NCI-H460 (cell line): ENCODE measurements around the gene SAMD4A. TPM values are rescaled to one million over a fixed set of nuclear protein-coding genes. Genes with fewer than 3 reads are reported as not detected.
"Not testable (repeated sequence)": the region's sequence is repeated elsewhere in the genome, so short reads cannot be mapped to it uniquely, and the experiment has no call there.

ENCODE experiments used
- DNase-seq: peaks from one replicate; pipeline ENCODE4 v3.0.0-alpha.2; 2016; ENCODE audit warnings: low read depth; ENCODE audit errors: extremely low read depth
- total RNA-seq: library from RNA; depleted of rRNA; stranded (reverse); fragments of >200 nt; shearing (Covaris generic); gene quantifications from 2 replicates; pipeline ENCODE4 v1.2.3, GENCODE V29; 2014

The SAMD4A gene
- total RNA-seq, 1 experiment from 2014 or later: 23.4 TPM

DNA sequence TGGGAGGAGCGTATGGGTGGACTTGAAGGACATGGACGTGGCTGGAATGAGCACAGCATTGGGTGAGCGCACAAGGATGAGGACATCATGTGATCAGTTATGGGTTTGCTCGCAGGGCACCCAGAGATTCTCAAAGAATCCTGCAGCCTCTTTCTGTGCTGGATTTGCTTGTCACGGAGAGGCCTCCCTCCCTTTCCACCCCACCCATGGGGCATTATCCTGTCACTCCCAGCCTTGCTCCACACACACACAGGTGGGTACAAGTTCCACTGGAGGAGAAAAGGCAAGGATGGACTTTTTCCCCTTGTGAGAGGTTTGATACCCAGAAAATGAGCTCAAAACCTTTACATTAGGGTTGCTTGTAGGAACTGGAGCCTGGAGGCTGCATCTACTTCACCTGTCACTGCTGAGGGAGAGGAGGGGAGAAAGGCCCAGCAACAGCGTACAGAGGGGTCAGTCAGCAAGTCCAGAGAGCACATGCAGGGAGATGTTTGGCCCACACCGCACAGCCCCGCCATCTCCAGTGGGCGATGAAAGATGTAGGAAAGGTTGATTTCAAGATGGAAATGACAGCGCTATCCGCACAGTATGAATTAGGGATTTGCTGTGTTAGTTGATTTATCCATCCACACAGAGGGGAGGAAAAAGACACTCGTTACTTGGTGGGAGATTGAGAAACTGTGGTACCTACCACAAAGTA lies 223.0 kb downstream of the SAMD4A start:
- DNase-seq: no peak

DNA sequence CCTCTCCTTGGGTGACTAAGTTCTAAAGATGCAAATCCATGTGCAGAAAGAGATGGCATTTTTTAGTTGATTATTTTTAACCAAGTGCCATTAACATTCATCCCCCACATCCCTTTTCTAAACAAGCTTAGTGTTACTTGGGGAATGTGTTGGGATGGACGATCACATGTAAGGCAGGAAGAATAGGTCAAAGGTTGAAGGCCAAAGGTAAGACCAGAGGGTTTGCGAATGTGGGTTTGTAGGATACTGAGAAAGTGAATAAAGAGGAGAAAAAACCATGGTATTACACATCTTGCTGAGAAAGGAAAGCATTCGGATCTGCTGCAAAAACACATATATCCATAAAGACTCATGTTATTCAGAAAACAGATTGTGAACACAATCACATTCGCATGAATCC lies 224.1 kb downstream of the SAMD4A start:
- DNase-seq: no peak

DNA sequence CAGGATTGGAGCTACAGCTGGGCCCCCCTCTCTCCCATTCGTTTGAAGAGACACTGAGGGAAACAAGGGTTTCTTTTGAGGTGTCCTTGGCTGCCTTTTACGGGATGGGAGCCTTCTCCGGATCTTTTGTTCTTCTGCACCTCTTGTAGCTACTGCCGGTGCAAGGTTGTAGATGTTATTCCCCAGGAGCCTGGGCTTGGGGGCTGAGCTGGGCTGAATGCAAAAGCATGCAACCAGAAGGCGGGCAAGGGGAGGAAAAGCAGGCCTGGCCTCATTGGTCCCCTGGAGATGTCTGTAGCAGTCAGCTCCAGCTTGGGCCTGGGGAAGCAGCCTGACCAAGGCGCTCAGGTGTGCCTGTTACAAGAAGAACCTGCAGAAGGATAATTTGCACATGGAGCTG lies 225.4 kb downstream of the SAMD4A start:
- no peak for DNase-seq

DNA sequence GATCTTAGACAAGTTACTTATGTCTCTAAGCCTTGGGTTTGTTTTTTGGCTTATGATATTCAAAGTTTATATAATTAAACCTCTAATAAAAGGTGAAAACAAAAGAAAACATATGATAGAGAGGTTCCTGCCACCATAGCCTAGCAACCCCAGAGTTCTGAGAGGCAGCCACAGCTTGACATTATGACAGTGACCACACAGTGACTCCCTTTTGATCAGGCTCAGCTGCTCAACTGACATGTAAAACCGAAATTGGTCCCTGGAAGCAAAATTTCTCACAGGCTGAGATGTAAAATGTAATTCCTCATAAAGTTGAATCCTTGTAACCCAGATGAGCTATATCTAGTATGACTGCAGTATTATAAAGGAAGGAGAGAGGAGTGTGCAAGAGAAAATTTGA lies 227.2 kb downstream of the SAMD4A start:
- DNase-seq: no peak

DNA sequence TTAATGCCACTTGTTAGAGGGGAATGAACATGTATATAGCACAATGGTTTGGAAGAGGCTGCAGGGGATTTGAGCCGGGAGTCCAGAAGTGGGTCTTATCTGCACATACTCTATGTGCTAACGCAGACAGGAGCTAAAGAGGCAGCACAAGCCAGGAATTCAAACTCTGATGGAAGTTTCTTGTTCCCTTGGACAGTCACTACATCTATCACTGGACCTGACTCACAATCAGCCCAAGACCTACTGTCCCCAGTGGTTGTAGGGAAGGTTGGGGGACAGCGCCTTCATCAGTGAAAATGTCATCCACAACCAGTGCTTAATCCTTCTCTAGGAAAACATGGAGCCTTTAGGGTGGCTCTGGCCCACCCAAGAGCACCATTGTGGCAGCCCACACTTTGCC lies 227.9 kb downstream of the SAMD4A start:
- no peak for DNase-seq

DNA sequence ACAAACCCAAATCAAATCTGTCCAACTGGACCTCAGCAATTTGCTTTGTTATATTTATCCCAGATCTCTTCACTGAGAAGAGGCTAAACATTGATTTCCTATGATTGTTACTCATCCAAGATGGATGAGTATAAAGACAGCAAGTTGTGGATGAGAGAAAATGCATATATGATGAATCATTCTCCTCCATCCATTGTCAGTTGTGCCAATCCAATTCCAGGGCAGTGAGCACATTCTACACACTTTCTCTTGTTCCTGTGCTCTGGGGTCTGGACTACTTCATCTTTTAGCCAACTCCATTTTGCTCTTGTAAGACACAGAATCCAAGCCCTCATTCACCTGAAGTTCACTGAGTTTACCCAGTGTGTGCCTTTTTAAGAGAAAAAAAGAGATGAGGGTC lies 230.0 kb downstream of the SAMD4A start:
- DNase-seq: no peak

DNA sequence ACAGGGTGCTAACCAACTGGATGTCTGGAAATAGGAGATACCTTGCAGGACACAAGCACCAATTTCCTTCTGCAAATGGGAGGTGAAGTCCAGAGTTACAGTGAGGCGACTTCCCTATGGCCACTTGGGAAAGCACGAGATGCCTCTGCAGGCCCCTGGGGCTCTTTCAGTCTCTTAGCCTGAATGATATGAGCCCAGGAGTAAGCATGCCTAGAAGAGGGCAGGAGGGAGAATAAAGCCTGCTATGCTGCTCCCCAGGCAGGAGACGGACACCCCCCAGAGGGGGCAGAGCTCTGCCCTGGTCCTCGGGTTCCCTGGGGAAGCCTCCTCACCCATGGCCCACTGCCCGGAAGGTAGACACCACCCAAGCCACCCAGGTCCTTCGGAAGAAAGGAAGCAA lies 230.6 kb downstream of the SAMD4A start:
- no peak for DNase-seq

DNA sequence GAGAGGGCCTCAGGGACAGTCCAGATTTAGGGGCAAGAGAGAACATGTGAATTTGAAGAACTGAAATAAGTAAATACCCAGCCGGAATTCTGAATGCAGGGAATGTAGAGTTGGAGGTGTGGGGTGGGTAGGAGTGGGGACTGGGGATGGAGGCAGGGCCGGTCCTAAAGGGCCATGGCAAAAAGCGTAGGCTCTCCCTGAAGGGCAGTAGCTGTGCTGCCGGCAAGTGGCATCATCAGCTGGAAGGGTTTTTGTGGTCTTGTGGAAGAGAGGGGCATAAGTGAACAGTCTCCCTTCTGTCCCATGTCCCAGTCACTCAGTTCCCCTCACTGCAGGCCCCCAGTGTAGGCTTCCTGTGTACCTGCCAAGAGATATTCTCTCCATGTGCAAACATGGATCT lies 231.1 kb downstream of the SAMD4A start:
- no peak for DNase-seq

DNA sequence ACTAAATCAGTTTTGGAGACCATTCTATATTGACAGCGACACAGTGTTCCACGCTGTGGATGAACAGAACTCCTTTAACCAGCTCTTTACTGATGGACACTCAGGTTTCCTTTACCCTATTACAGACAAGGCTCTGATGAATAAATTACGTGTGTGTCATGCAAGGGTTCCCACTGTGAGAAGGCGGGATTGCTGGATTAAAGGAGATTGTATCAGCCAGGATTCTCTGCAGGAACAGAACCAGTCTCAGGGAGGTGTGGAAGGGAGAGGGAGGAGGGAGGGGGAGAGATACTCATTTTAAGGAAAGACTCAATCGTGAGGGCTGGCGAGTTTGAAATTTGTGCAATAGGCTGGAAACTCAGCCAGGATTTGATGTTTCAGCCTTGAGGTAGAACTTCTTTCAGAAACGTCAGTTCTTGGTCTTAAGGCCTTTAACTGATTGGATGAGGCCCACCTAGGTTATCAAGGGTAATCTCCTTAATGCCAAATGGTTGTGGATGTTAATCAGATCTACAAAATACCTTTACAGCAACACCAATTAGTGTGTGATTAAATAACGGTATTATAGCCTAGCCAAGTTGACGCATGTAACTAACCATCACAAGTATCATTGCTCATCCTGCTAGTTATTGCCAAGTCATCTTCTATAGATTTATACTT lies 231.7 kb downstream of the SAMD4A start:
- DNase-seq: no peak

DNA sequence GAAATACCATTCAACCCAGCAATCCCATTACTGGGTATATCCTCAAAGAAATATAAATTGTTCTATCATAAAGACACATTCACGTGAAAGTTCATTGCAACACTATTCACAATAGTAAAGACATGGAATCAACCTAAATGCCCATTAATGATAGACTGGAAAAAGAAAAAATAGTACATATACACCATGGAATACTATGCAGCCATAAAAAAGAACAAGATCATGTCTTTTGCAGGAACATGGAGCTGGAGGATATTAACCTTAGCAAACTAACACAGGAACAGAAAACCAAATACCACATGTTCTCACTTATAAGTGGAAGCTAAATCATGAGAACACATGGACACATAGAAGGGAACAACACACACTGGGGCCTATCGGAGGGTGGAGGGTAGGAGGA lies 234.6 kb downstream of the SAMD4A start:
- DNase-seq: not testable (repeated sequence)

DNA sequence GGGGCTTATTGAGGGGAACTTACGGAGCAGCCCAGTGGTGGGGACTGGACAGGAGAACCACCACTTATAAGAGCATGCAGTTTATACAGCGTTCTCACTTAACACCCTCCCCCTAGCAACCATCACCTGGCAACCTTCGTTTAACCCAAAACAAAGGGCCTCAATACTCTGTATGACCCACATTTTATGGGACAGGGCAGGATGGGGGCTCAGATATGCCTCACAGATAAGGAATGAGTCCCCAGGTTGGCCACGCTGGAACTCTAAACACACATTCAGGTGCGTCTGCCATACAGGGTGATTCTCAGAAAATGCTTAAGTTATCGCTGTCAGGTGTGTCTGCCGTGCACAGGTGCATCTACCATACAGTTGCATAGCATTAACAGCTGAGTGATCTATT lies 236.5 kb downstream of the SAMD4A start:
- no peak for DNase-seq

DNA sequence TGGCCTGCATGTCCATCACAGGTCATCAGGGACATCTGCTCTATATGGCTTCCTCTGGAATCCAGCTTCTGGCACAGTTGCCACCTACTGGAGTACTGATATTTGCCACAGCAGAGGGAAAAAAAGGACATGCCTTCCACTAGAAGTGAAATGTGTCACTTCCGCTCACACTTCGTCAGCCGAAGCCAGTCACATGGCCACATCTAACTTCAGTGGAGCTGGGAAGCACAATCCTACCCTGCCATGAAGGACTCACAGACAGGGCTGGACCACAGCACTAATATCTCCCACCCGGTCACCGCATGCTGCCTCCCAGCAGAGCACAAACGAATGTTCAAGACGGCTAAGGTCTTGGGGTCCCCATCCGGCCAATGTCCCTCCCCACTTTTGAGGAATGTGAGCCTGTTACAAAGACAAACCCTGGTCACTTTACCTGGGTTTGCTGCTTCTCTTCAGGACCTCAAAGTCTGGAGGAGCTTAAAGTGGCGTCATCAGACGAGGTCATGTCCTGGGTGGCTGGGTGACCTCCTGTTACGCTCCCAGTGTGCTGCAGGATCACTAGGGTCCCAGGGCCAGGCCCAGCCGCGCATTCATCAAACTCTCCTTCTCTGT lies 237.1 kb downstream of the SAMD4A start:
- DNase-seq: no peak

DNA sequence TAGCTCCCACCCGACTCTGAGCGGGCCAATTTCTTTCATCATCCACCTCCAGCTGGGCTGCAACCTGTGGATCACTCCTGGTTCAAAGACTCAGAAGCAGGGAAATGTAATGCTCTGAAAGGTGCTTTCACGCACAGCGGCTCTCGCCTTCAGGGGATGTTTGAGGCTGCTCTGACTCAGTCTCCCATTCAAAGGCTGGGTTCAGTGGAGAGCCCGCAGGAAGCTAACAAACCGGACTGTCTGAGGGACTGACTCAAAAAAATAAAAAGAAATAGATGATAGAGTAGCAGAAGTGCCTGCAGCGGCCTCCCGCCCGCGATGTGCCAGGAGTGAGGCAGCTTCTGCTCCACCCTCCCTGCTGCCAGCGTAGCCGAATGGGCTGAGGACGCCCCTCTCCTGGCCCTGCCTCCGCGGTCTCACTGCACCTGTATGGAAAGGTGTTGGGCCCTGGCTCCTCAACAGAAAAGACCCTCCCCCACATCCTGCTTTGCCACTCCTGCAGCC lies 237.7 kb downstream of the SAMD4A start:
- DNase-seq: no peak

DNA sequence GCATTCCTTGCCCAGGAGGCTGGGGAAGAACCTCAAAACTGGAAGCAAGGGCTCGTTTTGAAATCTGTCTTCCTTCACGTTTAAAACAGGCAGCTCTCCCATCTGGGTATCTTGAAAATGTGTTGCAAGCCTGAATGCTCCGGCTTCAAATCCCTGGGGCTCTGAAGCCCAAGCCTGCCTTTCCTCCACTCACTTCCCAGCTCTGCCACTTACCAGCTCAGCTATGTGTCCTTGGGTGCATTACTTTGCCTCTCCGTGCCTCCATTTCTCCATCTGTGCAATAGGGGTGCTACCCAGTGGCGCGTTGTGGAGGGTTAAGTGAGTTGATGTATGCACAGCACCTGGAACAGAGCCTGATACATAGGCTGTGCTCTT lies 238.1 kb downstream of the SAMD4A start:
- DNase-seq: no peak

DNA sequence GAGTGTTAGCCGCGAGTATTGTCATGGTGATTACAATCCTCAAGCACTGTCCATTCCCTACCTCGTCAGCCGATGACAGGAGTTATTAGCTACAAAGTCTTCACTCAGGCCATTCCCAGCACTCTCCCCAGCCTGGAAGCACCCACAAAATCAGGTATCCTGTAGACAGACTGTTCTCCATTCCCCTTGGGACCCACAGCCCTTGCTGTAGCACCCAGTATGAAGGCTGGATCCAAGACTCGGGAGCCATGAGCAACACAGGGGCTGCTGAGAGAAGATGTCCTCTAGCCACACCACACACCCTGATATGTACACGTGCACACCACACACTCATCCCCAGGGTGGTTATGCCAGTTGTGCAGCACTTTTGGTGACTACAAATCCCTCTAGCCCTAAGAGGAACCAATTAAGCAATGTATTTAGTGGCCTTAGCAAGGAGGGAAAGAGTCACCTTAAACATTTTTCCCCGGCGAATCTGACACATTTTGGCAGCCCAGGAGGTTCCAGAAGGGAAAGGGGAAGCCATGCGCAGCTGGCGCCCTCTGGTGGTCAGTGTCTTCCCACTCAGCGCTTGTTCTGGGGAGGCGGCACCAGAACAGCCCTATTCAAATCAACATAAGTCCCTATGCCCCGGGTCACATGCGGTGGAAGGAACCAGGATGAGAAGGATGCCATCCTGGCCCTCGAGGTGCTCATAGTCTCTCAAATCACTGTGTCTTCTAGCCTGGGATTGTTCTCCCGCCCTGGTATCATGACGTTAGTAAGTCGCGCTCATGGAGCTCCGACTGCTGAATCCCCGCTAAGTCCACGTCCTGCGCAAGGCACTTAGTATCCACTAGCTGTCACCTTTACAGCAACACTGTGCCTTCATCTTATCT lies 238.8 kb downstream of the SAMD4A start:
- DNase-seq: peak; percentile 74

DNA sequence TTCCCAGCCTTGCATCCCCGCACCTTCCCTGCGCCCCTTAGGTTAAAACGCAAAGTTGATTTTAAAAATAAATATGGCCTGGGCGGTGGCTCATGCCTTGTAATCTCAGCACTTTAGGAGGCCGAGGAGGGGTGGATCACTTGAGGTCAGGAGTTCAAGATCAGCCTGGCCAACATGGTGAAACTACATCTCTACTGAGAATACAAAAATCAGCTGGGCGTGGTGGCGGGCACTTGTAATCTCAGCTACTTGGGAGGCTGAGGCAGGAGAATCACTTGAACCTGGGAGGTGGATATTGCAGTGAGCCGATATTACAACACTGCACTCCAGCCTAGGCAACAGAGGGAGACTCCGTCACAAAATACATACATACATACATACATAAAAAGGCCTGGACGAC lies 239.7 kb downstream of the SAMD4A start:
- no peak for DNase-seq

DNA sequence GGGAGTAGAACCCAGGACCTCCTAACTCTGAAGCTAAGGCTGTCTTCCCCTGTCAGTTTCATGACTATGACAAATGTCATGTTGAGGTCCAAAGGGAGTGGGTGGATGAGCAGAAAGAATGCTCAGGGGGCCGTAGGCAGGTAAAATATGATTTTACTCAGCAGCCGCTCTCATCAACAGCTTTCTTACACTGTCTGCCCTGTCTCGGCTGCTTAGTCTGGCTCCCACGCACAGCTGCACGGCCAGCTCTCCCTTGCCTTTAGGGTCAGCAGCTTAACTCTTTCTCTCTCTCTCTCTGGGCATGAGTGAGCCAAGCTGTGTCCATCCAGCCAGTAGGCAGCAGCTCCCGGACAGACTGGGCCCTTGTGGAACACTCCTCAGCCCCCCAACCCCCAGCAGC lies 240.5 kb downstream of the SAMD4A start:
- no peak for DNase-seq

DNA sequence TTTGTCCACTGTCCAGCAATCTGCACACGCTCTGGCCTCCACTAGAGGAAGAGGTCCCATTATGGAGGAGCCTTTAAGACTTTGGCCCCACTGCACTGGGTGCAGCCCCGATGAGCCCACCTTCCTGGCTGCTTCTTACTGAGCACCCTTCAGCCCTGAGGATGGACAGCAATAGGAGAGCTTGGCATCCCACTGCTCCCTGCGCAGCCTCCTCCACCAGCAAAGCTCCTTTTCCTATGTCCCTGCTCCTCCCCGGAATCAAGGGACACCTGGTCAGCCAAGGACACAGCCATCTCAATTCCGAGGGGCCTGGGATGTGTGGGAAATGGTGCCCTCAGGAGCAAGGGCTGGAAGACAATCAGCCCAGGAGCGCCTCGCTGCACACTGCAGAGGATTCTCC lies 241.0 kb downstream of the SAMD4A start:
- DNase-seq: no peak

DNA sequence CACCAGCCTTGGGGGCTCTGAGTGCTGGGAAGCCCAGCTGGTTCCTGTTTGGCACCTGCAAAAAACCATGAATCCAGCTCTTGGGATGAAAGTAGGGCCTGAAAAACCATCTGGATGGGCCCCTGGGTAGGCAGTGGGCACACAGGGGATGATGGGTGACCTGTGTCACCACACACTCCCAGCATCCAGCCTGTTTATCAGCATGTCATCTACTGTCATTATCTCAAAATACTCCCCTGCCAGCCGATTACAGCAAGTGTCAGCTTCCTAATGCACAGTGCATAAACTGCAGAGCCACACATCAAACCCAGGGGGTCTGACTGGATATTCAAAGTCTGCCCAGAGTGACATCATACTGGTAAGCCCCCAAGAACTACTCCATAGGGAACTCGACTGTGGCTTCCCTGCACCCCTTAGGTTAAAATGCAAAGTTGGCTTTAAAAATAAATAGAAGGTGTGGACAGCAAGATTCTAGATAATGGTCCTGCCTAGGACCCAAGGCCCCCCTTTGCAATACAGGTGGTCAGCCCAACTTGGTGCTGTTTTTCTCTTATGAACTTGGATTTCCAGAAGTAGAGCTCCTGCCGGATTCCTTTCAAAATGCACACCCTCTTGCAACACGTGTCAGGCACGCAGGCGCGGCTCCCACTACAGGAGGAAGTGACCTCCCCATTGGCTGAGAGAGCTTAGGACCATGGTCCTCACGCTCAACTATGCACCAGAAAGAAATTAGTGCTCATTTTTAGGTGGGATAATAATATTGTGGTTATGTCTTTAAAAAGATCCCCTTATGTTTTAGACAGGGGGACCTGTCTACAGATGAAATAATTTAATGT lies 241.6 kb downstream of the SAMD4A start:
- no peak for DNase-seq

DNA sequence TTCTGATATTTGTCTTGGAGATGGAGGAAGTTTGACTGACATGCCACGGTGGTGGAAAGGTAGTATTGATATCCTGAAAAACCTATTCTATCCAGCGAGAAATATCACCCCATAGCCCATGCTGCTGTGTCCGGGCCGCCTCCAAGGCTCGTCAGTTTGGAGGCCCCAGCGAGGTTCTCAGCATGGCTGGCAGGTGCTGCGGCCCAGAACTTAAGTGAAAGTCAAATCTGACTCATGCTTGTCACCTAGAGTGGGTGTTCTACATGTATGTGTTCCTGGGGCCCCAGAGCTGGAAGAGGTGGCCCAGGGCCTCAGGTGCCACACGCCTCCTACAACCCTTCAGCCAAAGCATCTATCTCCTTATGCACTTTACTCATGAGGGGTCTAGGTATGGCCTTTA lies 242.8 kb downstream of the SAMD4A start:
- no peak for DNase-seq
